HG03378 (cell line): ENCODE measurements around the gene DNA2.

Experiments
- ATAC-seq: cut with Tn5 transposase; IDR thresholded peaks from one replicate; pipeline ENCODE4 v1.9.1; 2021; ENCODE audit warnings: mild to moderate bottlenecking, moderate library complexity; ENCODE audit not compliant: unreplicated experiment

The DNA2 gene

GRCh38 chr10:68364101-68364886, 107.5 kb downstream of the DNA2 start:
- ATAC-seq, result no peak
